Neutrophil (primary cell): ENCODE measurements around the gene ARMH4.

Experiments
- H3K27ac ChIP-seq: fragments of 200-600 bp; sonication (generic); 2 replicates; pipeline ENCODE4 v1.5.1; 2016; ENCODE audit warnings: mild to moderate bottlenecking, moderate library complexity
- H3K27me3 ChIP-seq: fragments of 200-600 bp; sonication (generic); 2 replicates; pipeline ENCODE4 v1.6.0; 2016; ENCODE audit warnings: mild to moderate bottlenecking
- H3K36me3 ChIP-seq: fragments of 200-600 bp; sonication (generic); 2 replicates; pipeline ENCODE4 v1.5.1; 2017
- H3K4me1 ChIP-seq, 2 experiments: fragments of 200-600 bp in 1 of 2; sonication (generic) in 1 of 2; 1 replicate in 1 of 2; 2 replicates in 1 of 2; pipeline versions ENCODE4 v1.5.1 to v1.6.1; 2013 to 2016; ENCODE audit warnings: low read depth in 1 of 2, low read length in 1 of 2, mild to moderate bottlenecking in 1 of 2, moderate library complexity in 1 of 2; ENCODE audit not compliant: control insufficient read depth in 1 of 2, insufficient read depth in 1 of 2
- H3K4me3 ChIP-seq, 2 experiments: fragments of 200-600 bp in 1 of 2; sonication (generic) in 1 of 2; 1 replicate in 1 of 2; 2 replicates in 1 of 2; pipeline ENCODE4 v1.5.1; 2013 to 2016; ENCODE audit warnings: low read depth in 1 of 2, low read length in 1 of 2, mild to moderate bottlenecking in 1 of 2, moderate library complexity in 1 of 2
- H3K9me3 ChIP-seq: fragments of 200-600 bp; sonication (generic); 2 replicates; pipeline ENCODE4 v1.5.1; 2016
- TF ChIP-seq, protein P1 (sequence below): fragments of 200-600 bp; sonication (generic); IDR thresholded peaks from 2 replicates; pipeline ENCODE4 v1.5.1; 2016; ENCODE audit warnings: antibody characterized with exemption

Gene ARMH4

DNA sequence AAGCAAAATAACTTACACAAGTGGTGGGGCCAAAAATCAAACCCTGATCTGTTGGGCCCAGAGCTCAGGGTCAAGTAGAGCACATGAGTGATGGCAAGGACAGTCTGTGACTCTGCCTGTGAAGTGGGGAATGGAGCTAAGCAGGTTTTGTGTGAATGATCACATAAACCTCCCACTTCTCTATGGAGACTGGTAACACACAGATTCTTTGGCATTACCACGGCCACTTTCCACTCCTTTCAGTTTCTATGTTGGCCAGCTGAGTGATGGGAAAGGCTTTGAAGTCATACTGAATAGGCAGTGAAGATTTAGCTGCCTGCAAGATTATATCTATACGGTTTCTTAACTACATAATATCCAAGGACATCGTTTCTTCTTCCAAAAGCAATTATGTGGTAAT is 97.9 kb downstream of the ARMH4 start:
- Histone ChIP-seq H3K9me3 (no peaks in the 10 kb centered on the region), H3K36me3 (no peaks in the 10 kb centered on the region), H3K27me3 (no peaks in the 10 kb centered on the region), H3K27ac (no peak overlapping the region), H3K4me1 (no peaks in the 10 kb centered on the region), H3K4me3 (no peak overlapping the region)
- TF ChIP-seq, protein P1, sequence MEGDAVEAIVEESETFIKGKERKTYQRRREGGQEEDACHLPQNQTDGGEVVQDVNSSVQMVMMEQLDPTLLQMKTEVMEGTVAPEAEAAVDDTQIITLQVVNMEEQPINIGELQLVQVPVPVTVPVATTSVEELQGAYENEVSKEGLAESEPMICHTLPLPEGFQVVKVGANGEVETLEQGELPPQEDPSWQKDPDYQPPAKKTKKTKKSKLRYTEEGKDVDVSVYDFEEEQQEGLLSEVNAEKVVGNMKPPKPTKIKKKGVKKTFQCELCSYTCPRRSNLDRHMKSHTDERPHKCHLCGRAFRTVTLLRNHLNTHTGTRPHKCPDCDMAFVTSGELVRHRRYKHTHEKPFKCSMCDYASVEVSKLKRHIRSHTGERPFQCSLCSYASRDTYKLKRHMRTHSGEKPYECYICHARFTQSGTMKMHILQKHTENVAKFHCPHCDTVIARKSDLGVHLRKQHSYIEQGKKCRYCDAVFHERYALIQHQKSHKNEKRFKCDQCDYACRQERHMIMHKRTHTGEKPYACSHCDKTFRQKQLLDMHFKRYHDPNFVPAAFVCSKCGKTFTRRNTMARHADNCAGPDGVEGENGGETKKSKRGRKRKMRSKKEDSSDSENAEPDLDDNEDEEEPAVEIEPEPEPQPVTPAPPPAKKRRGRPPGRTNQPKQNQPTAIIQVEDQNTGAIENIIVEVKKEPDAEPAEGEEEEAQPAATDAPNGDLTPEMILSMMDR: no peak

DNA sequence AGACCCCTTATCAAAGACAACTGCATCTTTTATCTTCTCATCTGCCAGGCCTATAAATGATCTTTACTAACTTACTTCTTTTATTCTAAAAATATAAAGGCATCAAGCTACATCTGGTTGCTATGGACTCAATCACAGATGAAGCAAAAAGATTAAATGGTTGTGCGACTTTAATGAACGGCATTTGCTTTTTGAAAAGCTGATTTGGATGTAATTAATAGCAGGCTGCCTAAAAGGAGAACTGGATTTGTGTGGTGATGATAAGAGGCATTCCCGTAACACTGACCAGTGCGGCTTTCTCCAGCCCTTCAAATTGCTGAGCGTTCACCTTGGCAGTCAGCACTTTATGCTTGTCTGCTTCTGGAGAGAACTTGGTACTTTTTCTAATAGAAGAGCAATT is 103.8 kb downstream of the ARMH4 start:
- Histone ChIP-seq H3K4me3 (no peak overlapping the region), H3K36me3 (no peaks in the 10 kb centered on the region)
- TF ChIP-seq, protein P1: no peak

DNA sequence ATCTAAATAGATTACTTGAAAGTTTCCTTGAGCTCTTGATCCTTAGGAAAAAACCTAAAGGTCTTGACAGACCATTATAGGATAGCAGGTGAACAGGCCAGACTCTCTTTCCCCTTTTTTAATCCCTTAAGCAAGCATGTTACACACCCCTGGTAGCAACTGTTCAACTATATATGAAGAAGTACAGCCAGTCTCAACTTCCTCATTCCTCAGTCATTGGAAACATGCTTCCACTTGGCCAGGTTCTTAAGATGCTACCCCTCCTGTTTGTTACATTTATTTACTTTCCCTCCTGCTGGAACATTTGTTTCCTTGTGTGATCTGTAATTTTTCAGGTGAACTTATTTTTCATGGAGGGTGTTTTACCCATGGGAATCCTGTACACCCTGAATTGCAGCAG is 124.1 kb downstream of the ARMH4 start:
- H3K36me3 ChIP-seq: no peaks in the 10 kb centered on the region
- no peaks in the 10 kb centered on the region for H3K9me3 ChIP-seq
- no peak overlapping the region for H3K27ac ChIP-seq
- H3K4me3 ChIP-seq: no peak overlapping the region
- H3K4me1 ChIP-seq: no peaks in the 10 kb centered on the region
- TF ChIP-seq, protein P1: no peak
- no peaks in the 10 kb centered on the region for H3K27me3 ChIP-seq

More for the DNA sequence above, 103.8 kb downstream of the ARMH4 start:
- H3K27ac ChIP-seq: no peak overlapping the region
- H3K4me1 ChIP-seq: no peaks in the 10 kb centered on the region
- no peaks in the 10 kb centered on the region for H3K9me3 ChIP-seq
- H3K27me3 ChIP-seq: no peaks in the 10 kb centered on the region

DNA sequence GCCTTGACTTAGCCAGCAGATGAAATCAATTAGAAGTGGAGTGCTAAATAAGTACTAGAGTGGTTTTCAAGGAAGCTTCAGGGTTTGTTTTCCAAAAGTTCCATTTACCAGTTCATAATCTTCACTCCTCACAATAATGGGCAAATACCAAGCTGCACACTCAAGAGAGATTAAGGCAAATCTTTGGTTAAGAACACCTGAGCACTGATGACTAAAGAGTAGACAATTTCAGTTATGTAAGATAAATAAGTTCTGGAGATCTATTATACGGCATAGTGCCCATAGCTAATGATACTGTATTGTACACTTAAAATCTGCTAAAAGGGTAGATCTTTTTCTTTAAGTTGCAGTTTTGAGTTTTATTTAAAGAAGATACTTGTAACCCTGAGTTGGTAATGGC is 125.0 kb downstream of the ARMH4 start:
- no peaks in the 10 kb centered on the region for H3K9me3 ChIP-seq
- H3K4me1 ChIP-seq: no peaks in the 10 kb centered on the region
- no peak overlapping the region for H3K27ac ChIP-seq
- H3K27me3 ChIP-seq: no peaks in the 10 kb centered on the region
- TF ChIP-seq, protein P1: no peak
- H3K4me3 ChIP-seq: no peak overlapping the region
- H3K36me3 ChIP-seq: no peaks in the 10 kb centered on the region

DNA sequence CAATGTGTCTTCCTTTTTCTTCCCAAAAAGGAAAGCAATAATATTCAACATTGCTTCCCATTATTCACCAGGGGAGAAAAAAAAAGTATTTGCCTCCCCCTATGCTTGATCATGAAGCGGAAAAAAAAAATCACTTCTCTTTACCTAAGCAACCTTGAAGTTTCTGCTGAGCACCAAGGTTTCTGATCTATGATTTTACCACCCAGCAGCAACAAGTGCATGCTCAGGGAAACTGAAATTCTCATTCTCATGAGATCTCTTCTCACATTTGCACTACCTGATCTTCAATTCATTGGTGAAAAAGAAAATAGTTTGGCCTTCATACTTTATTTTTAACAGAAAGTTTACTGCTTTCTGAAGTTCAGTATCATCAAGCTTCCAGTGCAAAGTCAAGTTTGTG is 125.8 kb downstream of the ARMH4 start:
- H3K27ac ChIP-seq: no peak overlapping the region
- TF ChIP-seq, protein P1: no peak
- no peaks in the 10 kb centered on the region for H3K27me3 ChIP-seq
- H3K9me3 ChIP-seq: no peaks in the 10 kb centered on the region
- no peaks in the 10 kb centered on the region for H3K36me3 ChIP-seq
- H3K4me3 ChIP-seq: no peak overlapping the region
- no peaks in the 10 kb centered on the region for H3K4me1 ChIP-seq

DNA sequence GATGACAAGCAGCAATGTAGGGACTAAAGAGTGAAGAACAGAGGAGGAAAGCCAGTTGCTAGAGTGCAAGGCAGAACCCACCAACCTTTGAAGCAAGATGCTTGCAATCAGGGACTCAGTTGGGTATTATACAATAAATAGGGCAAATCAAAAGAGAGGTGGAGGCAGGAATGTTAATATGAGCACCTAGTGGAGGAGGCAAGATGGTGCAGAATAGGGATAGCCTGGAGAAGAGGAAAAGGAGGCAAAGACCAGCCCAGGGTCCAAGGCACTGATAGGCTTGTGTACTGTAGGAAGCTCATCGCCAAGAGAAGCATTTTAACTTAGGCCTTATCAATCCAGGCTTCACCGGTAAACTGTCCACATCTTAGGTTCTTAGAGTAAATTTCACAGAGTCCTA is 137.2 kb downstream of the ARMH4 start:
- Histone ChIP-seq H3K9me3 (no peaks in the 10 kb centered on the region), H3K36me3 (no peaks in the 10 kb centered on the region), H3K27ac (no peak overlapping the region), H3K4me1 (no peaks in the 10 kb centered on the region), H3K4me3 (no peak overlapping the region), H3K27me3 (no peaks in the 10 kb centered on the region)
- TF ChIP-seq, protein P1: no peak
